HG02981 (cell line): ENCODE data around the gene SCAF1.

Experiments
- ATAC-seq: cut with Tn5 transposase; IDR thresholded peaks from one replicate; pipeline ENCODE4 v1.9.1; 2021; ENCODE audit warnings: mild to moderate bottlenecking, moderate library complexity; ENCODE audit not compliant: unreplicated experiment

Gene SCAF1

GRCh38 chr19:49642492-49643035 lies 555 bp downstream of the SCAF1 start:
- ATAC-seq: no peak

GRCh38 chr19:49643466-49643865 lies 1.5 kb downstream of the SCAF1 start:
- no peak for ATAC-seq

GRCh38 chr19:49645592-49645991 lies 3.6 kb downstream of the SCAF1 start:
- ATAC-seq: no peak

- ATAC-seq: no peak
Measured at GRCh38 chr19:49645995-49646394, 4.0 kb downstream of the SCAF1 start.

GRCh38 chr19:49646586-49646985 lies 4.6 kb downstream of the SCAF1 start:
- ATAC-seq: no peak

- ATAC-seq: no peak
Measured at GRCh38 chr19:49651029-49651819, 9.2 kb downstream of the SCAF1 start.

- no peak for ATAC-seq
Measured at GRCh38 chr19:49651820-49652550, 10.0 kb downstream of the SCAF1 start.

GRCh38 chr19:49652551-49653465 lies 10.8 kb downstream of the SCAF1 start:
- no peak for ATAC-seq

- no peak for ATAC-seq
Measured at GRCh38 chr19:49653466-49653806, 11.4 kb downstream of the SCAF1 start.

GRCh38 chr19:49654581-49654980 lies 12.6 kb downstream of the SCAF1 start:
- ATAC-seq: no peak

- no peak for ATAC-seq
Measured at GRCh38 chr19:49655570-49656455, 13.8 kb downstream of the SCAF1 start.

GRCh38 chr19:49656456-49657109 lies 14.6 kb downstream of the SCAF1 start:
- no peak for ATAC-seq

- no peak for ATAC-seq
Measured at GRCh38 chr19:49657493-49658138, 15.6 kb downstream of the SCAF1 start.

GRCh38 chr19:49658139-49658517 lies 16.1 kb downstream of the SCAF1 start:
- ATAC-seq: no peak

- no peak for ATAC-seq
Measured at GRCh38 chr19:49658566-49659442, 16.8 kb downstream of the SCAF1 start.

GRCh38 chr19:49660338-49660961 lies 18.4 kb downstream of the SCAF1 start:
- ATAC-seq: no peak

- ATAC-seq: no peak
Measured at GRCh38 chr19:49662011-49662410, 20.0 kb downstream of the SCAF1 start.

GRCh38 chr19:49663224-49663623 lies 21.2 kb downstream of the SCAF1 start:
- ATAC-seq: no peak
